ENCODE measurements around the gene HCAR3.

- TF ChIP-seq CTCF (IDR thresholded peaks at IDR 0.05) = no peak
- no peak for TF ChIP-seq POLR2A (IDR thresholded peaks at IDR 0.05)
These were observed 28.3 kb downstream of the HCAR3 start for GRCh38 chr12:122688291-122688690.

All from sigmoid colon (tissue), 3 donors.